NOMO-1 (cell line): Measurements from ENCODE around the gene L3MBTL4.
"Not testable (repeated sequence)": the region's sequence is repeated elsewhere in the genome, so short reads cannot be mapped to it uniquely, and the experiment has no call there.

Experiments
- DNase-seq, 2 experiments: peaks; one replicate each; lab custom pipeline; 2025; ENCODE audit not compliant: unreplicated experiment in 2 of 2; lab: John Stamatoyannopoulos, UW

The L3MBTL4 gene

DNA sequence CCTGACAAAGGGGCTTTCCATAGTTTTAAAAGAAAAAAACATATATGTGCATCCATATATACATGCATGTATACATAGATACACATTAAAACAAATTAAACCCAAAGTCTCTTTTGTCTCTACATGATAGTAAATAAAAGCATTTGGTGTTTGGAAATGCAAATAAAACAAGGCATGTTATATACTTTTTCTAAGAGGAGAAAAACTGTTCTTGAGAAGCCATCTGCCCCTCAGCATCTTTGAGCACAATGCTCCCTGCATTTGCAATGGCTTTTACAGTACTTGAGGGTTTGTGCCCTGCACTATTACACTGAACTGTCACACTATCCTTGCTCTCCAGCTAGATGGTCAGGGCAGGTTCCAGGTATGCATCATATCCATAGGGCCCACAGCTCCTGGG, 210.2 kb downstream of the L3MBTL4 start:
- no peak for DNase-seq

DNA sequence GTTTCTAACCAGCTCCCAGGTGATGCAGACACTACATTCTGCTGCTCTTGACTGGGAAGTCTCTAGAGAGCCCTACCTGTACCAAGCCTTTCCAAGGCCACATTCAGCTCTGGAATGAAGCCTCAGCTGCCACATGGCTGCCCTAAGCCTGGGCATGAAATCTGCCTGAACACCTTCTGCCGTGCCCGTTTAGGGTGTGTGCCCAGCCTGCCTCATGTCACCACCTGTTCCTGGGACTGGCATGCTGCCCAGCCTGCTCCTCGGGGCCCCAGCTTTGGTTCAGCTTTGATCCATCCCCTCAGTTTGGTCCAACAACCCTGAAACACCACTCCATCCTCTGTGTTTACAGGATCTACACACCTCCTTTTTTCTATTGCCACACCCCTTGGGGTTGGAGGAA, 210.9 kb downstream of the L3MBTL4 start:
- no peak for DNase-seq

DNA sequence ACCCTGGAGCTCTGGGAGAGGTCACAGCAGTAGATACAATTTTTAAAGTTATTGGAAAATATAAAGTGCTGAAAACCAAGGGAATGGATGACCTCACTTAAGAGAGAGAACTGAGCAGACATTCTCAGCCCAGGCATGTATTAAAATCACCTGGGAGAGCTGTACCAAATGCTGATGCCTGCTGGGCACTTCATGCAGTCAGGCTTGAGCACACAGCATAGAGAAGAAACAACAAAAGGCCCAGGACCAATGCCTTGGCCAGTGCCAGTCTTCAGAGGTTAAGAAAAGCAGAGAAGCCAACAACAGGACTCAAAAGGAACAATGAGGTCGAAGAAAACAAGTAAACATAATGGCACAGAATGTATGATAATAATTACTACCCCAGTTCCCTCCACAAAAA, 211.8 kb downstream of the L3MBTL4 start:
- DNase-seq = no peak

DNA sequence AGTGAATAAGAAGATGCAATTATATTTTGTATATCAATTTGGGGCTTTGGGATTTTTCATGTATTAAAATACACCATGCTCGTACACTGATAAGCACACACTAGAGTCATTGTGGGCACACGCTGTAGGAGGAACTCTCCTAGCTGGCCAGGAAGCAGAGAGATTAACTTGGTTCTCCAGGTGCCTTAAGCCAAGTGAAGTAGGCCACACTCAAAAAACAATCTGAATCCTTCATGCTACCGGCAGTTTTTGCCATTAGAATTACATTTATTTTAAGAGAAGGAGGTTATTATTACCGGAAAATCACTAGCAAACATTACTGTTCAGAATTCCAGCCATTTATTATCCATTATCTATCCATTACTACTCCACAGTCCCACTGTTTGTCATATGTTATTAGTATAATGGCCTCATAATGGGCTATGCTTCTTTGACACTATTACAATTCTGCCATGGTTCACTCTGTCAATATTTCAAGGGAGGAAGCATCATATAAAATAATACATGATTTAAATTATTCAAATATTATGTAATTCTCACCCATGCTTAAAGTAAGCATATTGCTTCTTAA, 214.4 kb downstream of the L3MBTL4 start:
- no peak for DNase-seq

DNA sequence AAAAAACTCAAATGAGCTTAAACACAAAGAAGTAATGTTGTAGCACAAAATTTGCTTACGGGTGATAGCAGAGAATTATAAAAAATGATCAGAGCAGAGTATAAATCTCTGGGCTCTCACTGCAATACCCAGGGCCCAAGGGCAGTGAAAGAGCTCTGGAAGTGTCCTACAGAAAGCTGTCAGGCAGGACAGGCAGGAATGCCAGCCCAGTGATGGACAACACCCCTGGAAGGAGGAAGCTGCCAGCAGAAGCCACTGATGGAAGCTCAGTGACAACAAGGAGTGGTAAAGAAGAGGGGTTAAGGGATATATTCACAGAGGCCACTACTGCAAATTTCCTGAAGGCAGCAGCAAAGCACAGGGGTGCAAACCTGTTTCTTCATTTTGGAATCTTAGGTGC, 214.9 kb downstream of the L3MBTL4 start:
- no peak for DNase-seq

DNA sequence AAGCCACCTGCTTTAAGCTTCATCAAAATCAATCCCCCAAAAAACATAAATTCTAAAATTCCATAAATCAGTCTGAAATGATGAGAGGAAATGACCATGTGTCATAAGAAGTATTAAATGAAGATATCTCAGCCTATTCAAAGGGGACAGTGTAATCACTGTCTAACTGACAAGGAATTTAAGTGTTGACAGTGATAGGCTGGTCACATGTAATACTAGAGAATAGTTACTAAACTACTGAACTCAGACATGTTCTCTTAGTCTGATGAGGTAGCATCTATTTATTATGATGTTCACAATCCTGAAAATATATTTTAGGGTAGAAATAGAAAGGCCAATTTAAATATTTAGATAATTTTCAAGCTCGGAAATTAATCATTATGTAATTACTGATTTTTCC, 216.1 kb downstream of the L3MBTL4 start:
- no peak for DNase-seq

DNA sequence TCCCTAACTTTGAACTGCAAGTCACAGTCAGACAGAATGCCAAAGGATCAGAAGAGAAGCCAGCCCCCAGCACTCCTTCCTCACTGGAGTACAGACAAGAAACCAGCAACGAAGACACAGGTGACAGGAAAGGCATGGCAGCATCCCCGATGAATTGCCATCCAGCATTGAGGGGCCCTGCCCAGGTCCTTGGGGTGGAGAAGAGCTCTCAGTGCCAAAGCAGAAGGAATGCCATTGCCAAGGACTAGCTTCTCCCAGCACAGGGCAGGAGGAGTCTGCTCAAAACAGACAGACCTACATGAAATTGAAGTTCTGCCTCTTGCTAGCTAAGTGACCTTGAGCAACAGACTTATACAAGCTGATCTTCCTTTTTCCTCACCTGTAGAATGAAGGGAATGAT, 220.1 kb downstream of the L3MBTL4 start:
- no peak for DNase-seq

DNA sequence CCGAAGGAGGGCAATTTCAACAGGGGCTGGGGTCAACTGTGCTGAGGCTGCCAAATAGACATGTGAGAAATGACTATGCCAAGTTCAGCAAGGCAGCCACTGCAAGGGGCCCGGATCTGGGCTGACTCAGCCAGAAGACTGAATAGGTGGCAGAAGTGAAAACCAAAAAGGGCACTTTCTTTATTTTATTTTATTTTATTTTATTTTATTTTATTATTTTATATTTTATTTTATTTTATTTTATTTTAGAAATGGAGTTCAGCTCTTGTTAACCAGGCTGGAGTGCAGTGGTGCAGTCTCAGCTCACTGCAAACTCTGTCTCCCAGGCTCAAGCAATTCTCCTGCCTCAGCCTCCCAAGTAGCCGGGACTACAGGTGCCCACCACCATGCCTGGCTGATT, 228.9 kb downstream of the L3MBTL4 start:
- not testable (repeated sequence) for DNase-seq

DNA sequence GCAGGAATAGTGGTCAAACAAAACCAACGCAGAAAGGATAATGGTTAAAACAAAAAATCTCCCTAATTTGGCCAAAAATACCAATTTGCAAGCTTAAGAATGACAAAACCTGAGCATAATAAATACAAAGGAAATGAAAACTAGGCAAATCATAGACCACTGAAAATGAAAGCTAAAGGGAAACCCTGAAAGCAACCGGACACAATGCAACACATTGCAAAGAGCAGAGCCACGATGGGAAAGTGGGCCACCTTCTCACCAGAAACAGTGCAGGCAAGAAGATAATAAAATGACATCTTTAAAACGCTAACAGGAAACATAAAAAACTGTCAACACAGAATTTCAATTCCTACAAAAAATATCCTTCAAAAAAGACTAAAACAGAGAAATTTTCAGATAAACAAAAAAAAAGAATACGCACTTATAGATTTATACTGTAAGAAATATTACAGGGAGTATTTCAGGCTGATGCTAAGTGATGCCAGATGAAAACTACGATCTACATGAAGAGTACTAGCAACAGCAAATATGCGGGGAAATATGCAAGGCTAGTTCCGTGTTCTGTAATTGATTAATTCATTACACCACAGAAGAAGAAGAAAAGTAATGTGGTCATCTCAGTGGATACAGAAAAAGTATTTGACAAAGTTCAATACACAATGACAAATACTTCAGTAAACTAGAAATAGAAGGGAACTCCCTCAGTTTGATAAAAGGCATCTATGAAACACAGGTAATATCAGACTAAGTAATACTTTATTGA, 239.5 kb downstream of the L3MBTL4 start:
- DNase-seq = no peak

DNA sequence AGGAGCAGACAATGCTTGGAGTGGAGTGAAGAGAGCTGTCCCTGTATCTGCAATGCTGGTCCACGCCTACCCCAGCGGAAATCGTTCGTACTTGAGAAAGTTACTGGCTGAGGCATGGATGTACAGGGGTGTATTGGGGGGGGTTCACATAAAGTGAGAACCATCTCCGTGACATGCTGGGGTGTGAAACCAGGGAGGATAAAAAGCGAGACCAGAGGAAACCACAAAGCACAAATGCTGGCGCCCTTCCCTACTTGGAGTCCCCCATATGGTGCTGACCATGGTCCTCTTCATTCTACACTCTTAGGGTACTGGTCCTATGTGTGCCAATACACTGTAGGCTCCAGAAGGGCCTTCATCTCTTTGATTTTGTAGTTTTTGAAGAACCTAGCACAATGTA, 244.1 kb downstream of the L3MBTL4 start:
- no peak for DNase-seq

DNA sequence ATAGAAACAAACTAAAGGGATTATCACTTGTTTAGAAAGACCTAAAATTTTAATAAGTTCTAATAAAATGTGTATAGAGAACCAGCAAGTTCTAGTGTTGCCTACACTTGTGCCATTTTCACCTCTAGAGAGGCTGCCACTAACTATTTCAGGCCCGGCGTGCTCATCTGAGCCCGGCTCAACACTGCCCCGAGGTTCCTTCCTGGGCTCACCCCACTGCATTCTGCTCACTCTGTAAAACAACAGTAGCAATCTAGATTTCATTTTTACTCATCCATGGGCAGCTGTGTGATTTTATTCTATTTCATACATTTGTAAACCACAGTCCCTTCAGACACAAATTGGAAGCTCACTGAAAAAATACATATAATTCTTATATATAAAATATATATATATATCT, 253.2 kb downstream of the L3MBTL4 start:
- no peak for DNase-seq

DNA sequence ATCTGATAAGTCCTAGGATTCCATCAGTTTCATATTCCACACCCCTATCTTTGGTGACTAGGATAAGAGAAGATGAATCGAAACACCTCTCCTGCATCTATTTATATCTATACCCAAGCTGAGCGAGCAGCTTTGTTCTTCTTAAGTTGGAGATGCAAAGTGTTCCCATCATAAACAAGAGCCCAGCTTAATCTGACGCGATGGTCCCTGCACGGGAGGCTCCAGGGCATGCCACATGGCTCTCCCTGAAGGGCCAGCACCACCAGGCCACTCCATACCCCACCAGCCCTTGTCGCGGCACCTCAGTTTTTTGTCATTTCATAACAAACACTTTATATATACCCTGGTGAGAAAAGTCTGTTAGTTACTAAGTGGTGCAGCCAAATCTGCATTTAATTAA, 255.3 kb downstream of the L3MBTL4 start:
- no peak for DNase-seq

DNA sequence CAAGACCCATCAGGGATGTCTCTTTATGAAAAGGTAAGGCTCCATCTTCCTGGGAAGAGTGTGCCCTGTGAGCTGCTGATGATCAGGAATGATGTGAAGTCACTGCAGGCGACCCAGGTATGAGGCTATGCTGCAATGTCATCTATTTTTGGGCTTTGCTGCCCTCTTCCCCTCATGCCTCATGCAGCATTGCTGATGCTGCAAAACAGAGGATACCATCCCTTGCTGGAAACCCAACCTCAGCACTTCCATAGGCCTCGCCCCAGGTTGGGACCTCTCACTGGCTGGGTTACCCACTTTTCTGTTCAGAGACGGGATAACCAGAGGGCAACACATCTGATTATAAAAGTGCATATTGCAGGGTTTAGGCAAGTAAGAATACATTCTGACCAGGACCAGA, 255.8 kb downstream of the L3MBTL4 start:
- DNase-seq = no peak

DNA sequence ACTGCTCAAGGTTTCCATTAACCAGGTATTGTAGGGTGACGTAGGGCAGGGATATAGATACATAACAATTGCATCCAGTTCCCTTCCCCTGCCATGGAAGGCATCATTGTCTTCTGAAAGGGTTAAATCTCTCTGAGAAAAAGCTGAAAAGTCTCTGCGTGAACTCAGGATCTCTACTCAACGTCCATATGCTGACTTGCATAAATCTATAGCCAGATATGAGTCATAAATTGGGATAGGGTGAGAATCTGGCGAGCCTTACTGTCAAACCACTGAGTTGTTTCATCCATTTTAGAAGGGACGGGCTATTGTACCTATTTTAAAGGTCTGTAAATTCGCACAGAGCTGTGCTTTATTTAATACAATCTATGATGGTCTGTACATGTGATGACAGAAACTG, 258.3 kb downstream of the L3MBTL4 start:
- no peak for DNase-seq

DNA sequence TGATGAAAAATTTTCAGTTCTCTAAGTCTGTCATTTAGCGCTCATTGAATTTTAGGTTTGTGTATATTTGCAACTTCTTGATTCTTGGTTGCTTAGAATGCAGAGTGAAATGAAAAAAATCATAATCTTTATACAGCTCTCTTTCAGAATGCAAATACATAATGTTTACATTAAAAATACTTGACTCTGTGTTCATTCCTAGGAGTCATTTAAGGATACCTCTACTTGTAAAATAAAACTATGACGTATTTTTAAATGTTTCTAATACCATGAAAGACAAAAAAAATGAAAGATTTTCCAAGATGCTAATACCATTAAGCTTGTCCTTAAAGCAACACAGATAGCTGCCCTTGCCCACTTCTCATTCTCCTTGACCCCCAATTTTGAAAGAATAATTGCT, 259.0 kb downstream of the L3MBTL4 start:
- DNase-seq = no peak

DNA sequence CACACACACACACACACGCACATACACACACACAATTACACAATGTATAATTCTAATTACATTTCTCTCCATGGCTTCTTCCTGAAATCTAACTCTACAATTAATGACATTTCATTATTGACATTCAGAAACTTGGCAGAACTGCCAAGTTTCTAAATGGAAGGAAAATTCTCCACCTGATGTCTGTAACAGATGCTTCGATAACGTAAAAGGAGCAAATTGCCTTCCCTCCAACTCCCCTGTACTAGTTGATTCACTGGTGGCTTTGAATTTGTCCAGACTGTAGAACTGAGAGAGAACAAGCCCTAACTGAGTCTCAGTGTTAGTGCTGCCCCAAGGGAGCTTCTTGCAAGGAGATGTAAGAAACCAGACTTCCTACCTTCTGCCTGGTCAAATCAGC, 264.3 kb downstream of the L3MBTL4 start:
- no peak for DNase-seq

DNA sequence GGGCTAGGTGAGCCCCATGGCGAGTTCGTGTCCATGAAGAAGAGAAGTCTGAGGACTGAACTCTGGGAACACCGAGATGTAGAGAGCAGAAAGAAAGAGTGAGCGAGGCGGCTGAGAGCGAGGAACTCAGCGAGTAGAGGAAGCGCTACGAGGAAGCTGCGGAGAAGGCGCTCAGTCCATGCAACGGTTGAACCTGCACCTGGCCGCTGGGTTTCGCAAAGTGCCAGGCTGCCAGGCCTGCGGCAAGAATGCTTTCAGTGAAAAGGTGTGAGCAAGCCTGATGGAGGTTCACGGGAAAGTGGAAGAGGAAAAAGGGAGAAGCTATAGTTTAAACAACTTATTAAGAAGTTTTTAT, 268.4 kb downstream of the L3MBTL4 start:
- DNase-seq = no peak

DNA sequence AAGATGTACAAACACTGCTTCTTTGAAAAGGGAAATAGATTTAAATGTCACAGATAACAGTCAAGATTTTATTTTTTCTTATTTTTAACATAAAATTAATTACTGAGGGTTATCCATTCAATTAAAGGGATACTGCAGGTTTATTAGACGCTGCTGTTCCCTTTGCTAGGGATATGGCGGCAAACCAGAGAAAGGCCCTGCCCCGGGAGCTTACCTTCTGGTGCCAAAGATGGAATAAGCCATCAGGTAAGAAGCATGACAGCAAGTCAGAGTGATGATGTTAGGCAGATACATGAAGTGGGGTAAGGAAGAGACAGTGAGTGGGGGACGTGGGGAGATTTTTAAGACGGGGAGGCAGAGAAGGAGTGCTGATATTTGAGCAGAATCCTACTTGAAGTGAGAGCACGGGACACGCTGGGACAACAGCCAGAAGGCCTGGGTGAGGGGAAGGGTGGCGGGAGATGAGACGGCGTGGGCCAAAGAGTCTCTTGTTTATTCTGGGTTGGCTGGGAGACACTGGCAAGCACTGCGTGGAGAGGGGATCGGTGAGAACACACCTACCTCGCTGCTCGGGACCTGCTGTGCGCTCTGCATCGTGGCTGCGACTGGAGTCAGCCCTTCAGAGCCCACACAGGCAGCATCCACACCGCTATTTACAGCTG, 268.9 kb downstream of the L3MBTL4 start:
- no peak for DNase-seq

DNA sequence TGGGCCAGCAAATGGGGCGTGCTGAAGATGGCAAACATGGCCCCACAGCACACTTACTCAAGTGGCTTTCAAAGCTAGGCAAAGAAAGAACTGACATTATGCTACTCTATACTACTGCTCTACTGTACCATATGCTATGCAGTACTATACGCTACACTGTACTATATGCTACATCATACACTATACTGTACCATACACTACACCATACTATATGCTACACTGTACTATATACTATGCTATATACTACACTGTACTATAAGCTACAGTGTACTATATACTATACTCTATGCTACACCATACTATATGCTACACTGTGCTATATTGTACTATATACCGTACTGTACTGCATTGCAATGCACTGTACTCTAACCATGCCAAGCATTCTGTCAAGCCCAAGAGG, 275.7 kb downstream of the L3MBTL4 start:
- no peak for DNase-seq

DNA sequence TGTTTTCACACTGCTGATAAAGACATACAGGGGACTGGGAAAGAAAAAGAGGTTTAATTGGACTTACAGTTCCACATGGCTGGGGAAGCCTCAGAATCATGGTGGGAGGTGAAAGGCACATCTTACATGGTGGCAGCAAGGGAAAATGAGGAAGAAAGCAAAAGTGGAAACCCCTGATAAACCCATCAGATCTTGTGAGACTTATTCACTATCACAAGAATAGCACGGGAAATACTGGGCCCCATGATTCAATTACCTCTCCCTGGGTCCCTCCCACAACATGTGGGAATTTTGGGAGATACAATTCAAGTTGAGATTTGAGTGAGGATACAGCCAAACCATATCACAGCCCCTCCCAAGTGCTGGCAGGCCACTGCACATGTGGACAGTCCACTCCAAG, 278.8 kb downstream of the L3MBTL4 start:
- not testable (repeated sequence) for DNase-seq

DNA sequence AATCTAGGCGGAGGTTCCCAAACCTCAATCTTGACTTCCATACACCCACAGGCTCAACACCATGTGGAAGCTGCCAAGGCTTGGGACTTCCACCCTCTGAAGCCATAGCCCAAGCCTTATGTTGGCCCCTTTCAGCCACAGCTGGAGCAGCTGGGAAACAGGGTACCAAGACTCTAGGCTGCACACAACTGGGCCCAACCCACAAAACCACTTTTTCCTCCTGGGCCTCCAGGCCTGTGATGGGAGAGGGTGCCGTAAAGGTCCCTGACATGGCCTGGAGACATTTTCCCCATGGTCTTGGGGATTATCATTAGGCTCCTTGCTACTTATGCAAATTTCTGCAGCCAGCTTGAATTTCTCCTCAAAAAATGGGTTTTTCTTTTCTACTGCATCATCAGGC, 279.7 kb downstream of the L3MBTL4 start:
- DNase-seq = not testable (repeated sequence)

DNA sequence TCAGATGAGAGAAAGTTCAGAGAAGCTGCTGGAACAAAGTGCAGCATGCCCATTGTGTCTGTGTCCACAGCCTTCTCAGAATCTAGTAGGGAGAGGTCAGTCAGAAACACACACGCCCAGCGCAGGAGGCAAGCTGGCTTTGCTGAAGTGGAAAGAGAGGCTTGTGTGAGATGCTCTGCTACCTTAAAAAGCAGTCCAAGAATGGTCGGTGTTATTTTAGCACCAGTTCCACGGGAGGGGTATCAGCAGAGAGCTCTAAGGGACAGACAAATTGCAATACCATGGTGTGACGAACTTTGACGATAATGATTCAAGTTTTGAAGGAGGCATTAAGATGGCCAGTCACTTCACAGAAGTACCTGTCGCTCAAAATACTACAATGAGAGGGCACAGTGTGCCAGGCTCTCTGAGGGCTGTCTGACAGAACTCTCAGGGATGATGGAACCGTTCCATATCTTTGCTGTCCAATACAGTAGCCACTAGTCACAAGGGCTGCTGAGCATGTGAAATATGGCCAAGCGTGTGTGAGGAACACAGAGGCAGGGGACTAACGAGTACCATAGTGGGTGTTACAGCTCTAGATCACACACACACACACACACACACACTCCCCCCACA, 281.9 kb downstream of the L3MBTL4 start:
- no peak for DNase-seq
